Ecto neural progenitor cell (in vitro differentiated cells): ENCODE measurements around the gene MTM1.

Experiments
- DNase-seq: peaks from one replicate; pipeline ENCODE4 v3.0.0-alpha.2; 2018; ENCODE audit warnings: low spot score

Gene MTM1

GRCh38 chrX:150548684-150549083 lies 19.7 kb upstream of the MTM1 start:
- DNase-seq = no peak

DNA sequence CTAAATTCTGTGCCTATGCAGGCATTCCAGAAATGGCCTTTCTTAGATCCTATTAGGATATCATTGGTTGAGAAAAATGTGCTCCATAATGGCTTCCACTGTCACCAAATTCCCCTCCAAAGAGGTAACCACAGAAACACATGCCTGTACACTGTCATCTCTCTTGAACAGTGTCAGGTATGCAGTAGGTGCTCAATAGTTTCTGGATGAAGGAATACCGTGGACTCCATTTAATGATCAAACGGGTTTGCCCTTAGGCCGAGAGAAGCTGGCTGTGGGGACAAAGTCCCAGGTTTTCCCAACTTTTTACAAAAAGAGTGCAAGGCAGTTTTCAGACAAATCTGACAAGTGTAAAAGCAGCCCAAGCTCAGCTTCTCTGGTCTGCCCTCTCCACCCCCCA lies 16.5 kb upstream of the MTM1 start:
- DNase-seq = no peak

GRCh38 chrX:150558424-150558823 lies 10.0 kb upstream of the MTM1 start:
- no peak for DNase-seq

- DNase-seq = no peak
These were observed 3.6 kb upstream of the MTM1 start for GRCh38 chrX:150564838-150565237.

DNA sequence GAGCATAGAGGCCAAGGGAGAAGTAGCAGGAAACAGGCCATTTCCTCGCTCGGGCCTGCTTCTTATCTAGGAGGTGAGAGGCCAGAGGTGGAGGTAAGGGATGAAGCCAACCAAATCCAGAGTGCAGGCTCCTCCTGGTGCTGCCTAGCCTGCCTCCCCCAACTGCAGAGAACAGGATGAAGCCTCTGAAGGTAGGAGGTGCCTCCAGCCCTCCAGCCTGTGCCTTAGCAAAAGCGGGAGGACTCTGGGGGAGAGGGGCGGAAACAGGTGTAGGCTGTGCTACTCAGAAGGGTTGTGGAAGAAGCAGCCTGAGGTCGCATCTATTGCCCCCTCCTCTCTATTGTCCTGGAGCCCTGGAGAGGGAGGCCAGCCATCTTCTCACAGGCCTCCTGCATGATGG lies 2.9 kb upstream of the MTM1 start:
- no peak for DNase-seq

DNA sequence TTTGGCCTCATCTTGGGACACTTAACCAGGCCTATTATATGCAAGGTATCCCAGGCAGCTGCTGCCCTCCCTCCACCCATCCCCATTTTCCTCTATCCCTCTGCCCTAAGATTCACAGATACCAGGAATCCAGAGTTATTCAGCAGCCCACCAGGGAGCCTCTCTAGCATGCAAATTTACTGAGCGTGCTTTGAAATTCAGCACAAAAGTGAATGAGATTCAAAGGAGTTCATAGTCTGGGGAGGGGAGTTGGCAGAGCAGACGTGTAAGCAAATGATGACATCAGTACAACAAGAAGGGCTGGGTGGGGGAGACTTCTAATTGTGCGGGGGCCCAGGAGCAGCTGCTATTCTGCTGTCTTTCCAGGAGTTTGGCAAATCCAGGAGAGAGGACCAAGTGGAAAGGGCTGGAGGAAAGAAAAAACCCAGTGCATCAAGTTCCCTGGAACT lies 1.7 kb upstream of the MTM1 start:
- DNase-seq = peak; percentile 62

DNA sequence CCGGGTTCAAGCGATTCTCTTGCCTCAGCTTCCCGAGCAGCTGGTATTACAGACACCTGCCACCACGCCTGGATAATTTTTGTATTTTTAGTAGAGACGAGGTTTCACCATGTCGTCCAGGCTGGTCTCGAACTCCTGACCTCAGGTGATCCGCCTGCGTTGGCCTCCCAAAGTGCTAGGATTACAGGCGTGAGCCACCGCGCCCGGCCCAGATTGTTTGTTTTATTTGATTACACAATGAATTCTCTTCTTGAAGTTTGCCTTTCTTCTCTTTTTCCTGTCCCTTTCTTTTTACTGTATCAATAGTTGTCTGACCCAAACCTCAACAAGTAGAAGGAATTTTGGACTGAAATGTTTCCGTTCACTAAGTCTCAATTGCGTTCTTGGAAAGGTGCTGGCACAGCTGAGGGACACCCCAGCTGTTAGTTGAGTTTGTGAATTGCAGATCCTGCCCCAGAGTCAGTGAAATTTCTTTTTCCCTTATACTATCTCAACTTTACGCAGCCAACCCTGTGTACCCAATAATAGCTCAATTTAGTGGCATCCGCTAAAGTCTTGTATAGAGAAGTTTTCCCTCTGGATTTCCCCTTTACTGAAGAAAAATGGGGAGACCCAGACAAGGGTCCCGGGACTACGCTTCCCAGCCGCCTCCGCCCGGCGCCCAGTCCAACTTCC lies 639 bp upstream of the MTM1 start:
- no peak for DNase-seq

- no peak for DNase-seq
These were observed 695 bp downstream of the MTM1 start for GRCh38 chrX:150569155-150569477.

- DNase-seq = no peak
These were observed 2.1 kb downstream of the MTM1 start for GRCh38 chrX:150570512-150570911.

DNA sequence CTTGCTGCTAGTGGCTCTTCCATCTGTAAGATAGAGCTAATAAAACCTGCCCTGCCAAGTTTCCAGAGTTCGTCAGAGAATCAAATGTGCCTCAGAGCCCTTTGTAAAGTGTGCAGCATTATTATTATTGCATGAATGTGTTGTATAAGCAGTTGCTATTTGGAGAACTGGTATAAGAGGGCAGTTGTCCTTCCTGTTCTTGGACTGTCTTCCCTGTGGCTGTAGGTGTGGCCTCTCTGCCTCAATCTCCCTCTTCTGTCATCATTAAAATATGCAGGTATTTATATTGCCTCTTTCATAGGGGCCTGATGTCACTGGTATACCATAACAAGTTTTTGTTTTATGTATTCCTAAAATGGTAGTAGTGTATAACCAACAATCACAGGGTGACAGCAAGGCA lies 3.8 kb downstream of the MTM1 start:
- no peak for DNase-seq

GRCh38 chrX:150573106-150573505 lies 4.7 kb downstream of the MTM1 start:
- no peak for DNase-seq

- no peak for DNase-seq
These were observed 5.3 kb downstream of the MTM1 start for GRCh38 chrX:150573702-150574101.

GRCh38 chrX:150574559-150575418 lies 6.4 kb downstream of the MTM1 start:
- no peak for DNase-seq

DNA sequence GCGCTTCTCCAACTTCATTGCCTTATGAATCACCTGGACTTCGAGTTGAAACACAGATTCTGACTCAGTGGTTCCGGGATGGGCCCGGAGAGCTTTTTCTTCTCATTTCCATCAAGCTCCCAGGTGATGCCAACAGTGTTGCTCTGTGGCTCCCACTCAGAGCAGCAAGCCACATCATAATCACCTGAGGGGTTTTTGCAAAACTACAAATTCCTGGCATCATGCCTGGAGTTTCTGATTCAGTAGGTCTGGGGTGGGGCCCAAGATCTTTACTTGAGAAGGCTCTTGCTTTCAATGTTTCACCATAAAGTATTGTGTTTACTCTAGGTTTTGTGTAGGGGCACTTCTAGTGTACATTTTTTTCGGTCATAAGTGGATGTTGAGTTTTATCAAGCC lies 7.0 kb downstream of the MTM1 start:
- DNase-seq = no peak

DNA sequence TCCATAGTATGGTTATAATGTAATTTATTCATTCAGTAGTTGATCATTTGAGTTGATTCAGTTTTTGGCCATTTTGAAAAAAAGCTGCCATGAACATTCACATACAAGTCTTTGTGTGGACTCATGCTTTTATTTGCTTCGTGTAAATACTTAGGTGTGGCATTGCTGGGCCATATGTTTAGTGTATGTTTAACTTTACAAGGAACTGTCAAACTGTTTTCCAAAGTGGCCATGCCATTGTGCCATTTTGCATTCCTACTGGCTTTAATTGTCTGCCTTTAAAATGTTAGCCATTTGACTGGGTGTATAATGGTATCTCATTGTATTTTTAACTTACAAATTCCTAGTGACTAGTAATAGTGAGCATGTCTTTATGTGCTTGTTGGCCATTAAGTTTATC lies 8.8 kb downstream of the MTM1 start:
- DNase-seq = no peak

- no peak for DNase-seq
These were observed 12.8 kb downstream of the MTM1 start for GRCh38 chrX:150581093-150581775.

DNA sequence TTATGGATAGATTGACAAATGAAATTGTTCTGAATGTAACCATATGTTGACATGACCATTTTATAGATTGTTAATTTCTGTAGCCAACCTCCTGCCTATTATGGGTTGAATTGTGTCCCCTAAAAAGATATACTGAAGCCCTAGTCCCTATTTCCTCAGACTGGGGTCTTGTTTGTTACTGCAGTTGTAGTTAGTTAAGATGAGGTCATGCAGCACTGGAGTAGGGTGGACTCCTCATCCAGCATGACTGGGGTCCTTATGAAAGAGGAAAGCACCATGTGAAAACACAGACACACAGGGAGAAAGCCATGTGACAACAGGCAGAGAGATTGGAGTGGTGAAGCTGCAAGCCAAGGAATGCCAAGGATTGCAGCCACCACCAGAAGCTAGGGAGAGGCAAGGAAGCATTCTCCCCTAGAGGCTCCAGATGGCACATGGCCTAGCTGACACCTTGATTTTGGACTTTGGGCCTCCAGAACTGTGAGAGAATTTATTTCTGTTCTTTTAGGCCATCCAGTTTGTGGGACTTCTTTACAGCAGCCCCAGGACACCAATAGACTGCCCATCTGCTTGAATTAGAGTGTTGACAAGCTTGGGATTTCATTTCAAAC lies 14.0 kb downstream of the MTM1 start:
- DNase-seq = no peak

GRCh38 chrX:150587585-150588503 lies 19.4 kb downstream of the MTM1 start:
- DNase-seq = no peak

DNA sequence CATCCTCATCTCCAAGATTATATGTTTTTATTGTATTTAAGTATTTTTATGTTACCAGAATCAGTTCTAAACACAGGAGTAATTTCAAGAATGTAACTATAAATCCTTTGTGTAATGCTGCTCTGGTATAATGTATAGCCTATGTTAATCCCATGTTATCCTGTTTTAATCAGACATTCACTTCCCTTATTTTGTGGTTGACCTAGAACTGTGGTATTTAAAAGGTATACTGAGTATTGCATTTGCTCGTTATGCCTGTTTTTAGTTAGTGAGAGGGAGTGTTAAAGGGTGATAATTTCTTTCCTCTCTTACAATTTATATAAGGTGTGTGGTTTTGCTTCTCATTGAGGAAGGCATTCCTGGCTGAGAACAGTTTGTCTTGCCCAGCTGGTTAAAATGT lies 26.2 kb downstream of the MTM1 start:
- DNase-seq = no peak

- DNase-seq = no peak
These were observed 30.8 kb downstream of the MTM1 start for GRCh38 chrX:150599226-150599625.

GRCh38 chrX:150602296-150602695 lies 33.9 kb downstream of the MTM1 start:
- no peak for DNase-seq

DNA sequence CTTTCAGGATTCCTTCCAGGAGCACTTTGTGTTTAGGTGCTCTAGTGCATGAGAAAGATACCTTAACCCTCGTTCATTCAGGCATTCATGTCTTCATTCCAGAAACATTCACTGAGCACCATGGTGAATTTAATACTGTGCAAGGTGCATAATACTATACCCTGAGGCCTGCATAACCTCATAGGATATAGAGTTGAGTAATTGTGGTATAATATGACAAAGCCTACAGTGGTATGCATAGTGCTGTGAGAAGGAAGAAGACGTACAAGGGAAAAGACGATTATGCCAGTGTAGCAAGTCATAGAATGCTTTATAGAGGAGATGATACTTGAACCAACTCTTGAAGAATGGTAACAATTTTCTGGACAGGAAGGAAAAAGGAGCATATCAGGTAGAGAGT lies 34.3 kb downstream of the MTM1 start:
- no peak for DNase-seq
